ENCODE results near the gene RHOB. TPM values are rescaled to one million over a fixed set of nuclear protein-coding genes. Genes with fewer than 3 reads are reported as not detected.

Gene RHOB
- polyA plus RNA-seq, 1 experiment = 45.5 TPM

DNA sequence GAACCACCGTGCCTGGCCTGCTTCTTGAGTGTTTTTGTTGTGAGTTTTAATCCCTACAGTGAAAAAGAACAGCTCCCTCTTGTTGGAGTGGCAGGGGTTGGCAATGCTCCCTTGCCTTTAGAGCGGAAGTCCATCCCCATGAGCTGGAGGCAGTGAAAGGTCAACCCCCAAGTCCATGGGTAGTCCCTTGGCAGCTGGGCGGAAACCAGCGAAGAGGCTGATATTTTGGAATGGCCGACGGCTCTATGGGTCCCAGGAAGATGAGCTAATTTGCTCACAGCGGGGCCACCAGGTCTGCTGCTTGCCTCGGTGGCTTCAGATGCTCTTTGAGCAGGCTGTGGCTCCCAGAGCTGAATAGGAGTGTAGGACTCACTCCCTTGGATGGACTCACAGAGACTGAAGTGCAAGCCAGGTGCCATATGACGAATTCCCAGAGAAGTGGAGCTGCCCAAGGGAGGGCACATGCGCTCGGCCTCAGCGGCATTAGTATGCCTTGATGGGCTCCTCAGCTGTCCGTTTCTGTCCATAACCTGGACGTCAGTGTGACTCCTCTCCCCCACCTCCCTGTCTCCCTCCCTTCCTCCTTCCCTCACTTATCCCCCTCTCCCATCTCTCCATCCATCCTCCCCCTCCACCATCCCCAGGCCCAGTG, 25.4 kb upstream of the RHOB start:
- H3K27ac ChIP-seq (ENCODE audit: low read depth, low read length) = no peak overlapping the region
- CTCF ChIA-PET = interaction anchor here (0.7 to 6.5 kb wide), 10 partner anchors 10 to 230 kb away, joined by 3 to 101 read pairs (median 5); partner anchors contain the start of gene HS1BP3
- no peak for TF ChIP-seq CTCF (IDR thresholded peaks at IDR 0.05; ENCODE audit: low read depth, low read length)
- DNase-seq (ENCODE audit: low read depth, low spot score) = no peak
- no peak overlapping the region for H3K4me3 ChIP-seq (ENCODE audit: low read depth, low read length)
- H3K27me3 ChIP-seq (ENCODE audit: control insufficient read depth, insufficient read depth, low read length) = no peaks in the 10 kb centered on the region
- POLR2A ChIA-PET = interaction anchor here (0.7 to 4.2 kb wide), 4 partner anchors 9 to 29 kb away, joined by 3 to 72 read pairs (median 4); partner anchors contain the start of gene RHOB
- H3K9me3 ChIP-seq (ENCODE audit: control insufficient read depth, insufficient read depth, low read length) = no peaks in the 10 kb centered on the region

GRCh38 chr2:20421988-20422370, 24.9 kb upstream of the RHOB start:
- Histone ChIP-seq H3K4me3 (ENCODE audit: low read depth, low read length) (no peak overlapping the region), H3K9me3 (ENCODE audit: control insufficient read depth, insufficient read depth, low read length) (no peaks in the 10 kb centered on the region), H3K27ac (ENCODE audit: low read depth, low read length) (peak overlapping the region; percentile 21), H3K27me3 (ENCODE audit: control insufficient read depth, insufficient read depth, low read length) (no peaks in the 10 kb centered on the region)
- DNase-seq (ENCODE audit: low read depth, low spot score) = peak; percentile 41
- no peak for TF ChIP-seq CTCF (IDR thresholded peaks at IDR 0.05; ENCODE audit: low read depth, low read length)
- ChIA-PET POLR2A (interaction anchor here (0.7 to 4.2 kb wide), 4 partner anchors 10 to 36 kb away, joined by 3 to 72 read pairs (median 4); partner anchors contain the start of gene RHOB), CTCF (interaction anchor here (0.6 to 6.5 kb wide), 14 partner anchors 10 to 229 kb away, joined by 3 to 101 read pairs (median 4); partner anchors contain the start of gene HS1BP3)

- POLR2A ChIA-PET = interaction anchor here (1.0 to 4.2 kb wide), 7 partner anchors 17 to 212 kb away, joined by 3 to 72 read pairs (median 4); partner anchors contain the start of gene RHOB
- CTCF ChIA-PET = interaction anchor here (0.6 to 6.5 kb wide), 16 partner anchors 11 to 228 kb away, joined by 3 to 101 read pairs (median 4); partner anchors contain the start of gene HS1BP3
- no peaks in the 10 kb centered on the region for H3K27me3 ChIP-seq (ENCODE audit: control insufficient read depth, insufficient read depth, low read length)
- peak; percentile 38 for TF ChIP-seq CTCF (IDR thresholded peaks at IDR 0.05; ENCODE audit: low read depth, low read length)
- H3K4me3 ChIP-seq (ENCODE audit: low read depth, low read length) = no peak overlapping the region
- H3K27ac ChIP-seq (ENCODE audit: low read depth, low read length) = no peak overlapping the region
- no peaks in the 10 kb centered on the region for H3K9me3 ChIP-seq (ENCODE audit: control insufficient read depth, insufficient read depth, low read length)
- DNase-seq (ENCODE audit: low read depth, low spot score) = no peak
Measured at GRCh38 chr2:20422402-20423271, 24.2 kb upstream of the RHOB start.

GRCh38 chr2:20423359-20423758, 23.5 kb upstream of the RHOB start:
- POLR2A ChIA-PET = interaction anchor here (1.0 to 4.2 kb wide), 7 partner anchors 12 to 211 kb away, joined by 3 to 72 read pairs (median 4); partner anchors contain the start of gene RHOB
- no peaks in the 10 kb centered on the region for H3K27me3 ChIP-seq (ENCODE audit: control insufficient read depth, insufficient read depth, low read length)

More at GRCh38 chr2:20423359-20423758, 23.5 kb upstream of the RHOB start:
- H3K9me3 ChIP-seq (ENCODE audit: control insufficient read depth, insufficient read depth, low read length) = no peaks in the 10 kb centered on the region; the same call in 1 of the 2 replicates
- no peak overlapping the region for H3K27ac ChIP-seq (ENCODE audit: low read depth, low read length)
- no peak for DNase-seq (ENCODE audit: low read depth, low spot score)
- no peak overlapping the region for H3K4me3 ChIP-seq (ENCODE audit: low read depth, low read length)
- TF ChIP-seq CTCF (IDR thresholded peaks at IDR 0.05; ENCODE audit: low read depth, low read length) = no peak
- CTCF ChIA-PET = interaction anchor here (1.1 to 6.5 kb wide), 10 partner anchors 12 to 227 kb away, joined by 3 to 101 read pairs (median 7); partner anchors contain the start of gene HS1BP3
